ENCODE data around the gene NRAP. TPM values are rescaled to one million over a fixed set of nuclear protein-coding genes. Genes with fewer than 3 reads are reported as not detected.

The NRAP gene
- polyA plus RNA-seq, 1 donor from 2014 or later = not detected

- TF ChIP-seq POLR2AphosphoS5 (IDR thresholded peaks at IDR 0.05) = no peak
- TF ChIP-seq MXI1 (conservative IDR thresholded peaks at IDR 0.05; ENCODE audit: poor library complexity, severe bottlenecking) = no peak
- no peak for TF ChIP-seq REST (IDR thresholded peaks at IDR 0.05; ENCODE audit: borderline replicate concordance)
- no peak for TF ChIP-seq TAF1 (IDR thresholded peaks at IDR 0.05; ENCODE audit: low read depth)
- TF ChIP-seq EP300 (conservative IDR thresholded peaks at IDR 0.05; ENCODE audit: poor library complexity, severe bottlenecking) = no peak
- TF ChIP-seq SMC3 (conservative IDR thresholded peaks at IDR 0.05; ENCODE audit: poor library complexity) = no peak
- no peak for TF ChIP-seq RAD21 (conservative IDR thresholded peaks at IDR 0.05)
- no peak for TF ChIP-seq EZH2 (IDR thresholded peaks at IDR 0.05; ENCODE audit: borderline replicate concordance, insufficient read depth, low read length, poor library complexity, severe bottlenecking)
- no peak for TF ChIP-seq CTCF (IDR thresholded peaks at IDR 0.05; ENCODE audit: poor library complexity, severe bottlenecking)
- Histone ChIP-seq H3K79me2 (replicated peaks; ENCODE audit: insufficient read depth, low read length) (no peaks in the 10 kb centered on the region), H3K9me2 (ENCODE audit: insufficient read depth, low read length) (no peaks in the 10 kb centered on the region), H3K4me2 (ENCODE audit: low read length) (no peak overlapping the region), H3K36me3 (ENCODE audit: insufficient read depth, low read length) (no peaks in the 10 kb centered on the region), H3K4me3 (ENCODE audit: low read length) (no peak overlapping the region), H3K9me3 (ENCODE audit: low read length) (no peaks in the 10 kb centered on the region), H3F3A (ENCODE audit: insufficient read depth, low read length, poor library complexity, severe bottlenecking) (no peaks in the 10 kb centered on the region), H3K27me3 (ENCODE audit: insufficient read depth, low read depth, low read length) (no peaks in the 10 kb centered on the region), H3K9ac (ENCODE audit: low read length) (no peak overlapping the region), H4K20me1 (ENCODE audit: insufficient read depth) (no peaks in the 10 kb centered on the region), H2AFZ (ENCODE audit: low read depth, low read length) (no peak overlapping the region), H3K27ac (ENCODE audit: low read length) (no peak overlapping the region)
Measured at GRCh38 chr10:113620511-113620910, 43.3 kb downstream of the NRAP start.

- Histone ChIP-seq H2AFZ (ENCODE audit: low read depth, low read length) (no peak overlapping the region), H3K9ac (ENCODE audit: low read length) (no peak overlapping the region), H3F3A (ENCODE audit: insufficient read depth, low read length, poor library complexity, severe bottlenecking) (no peaks in the 10 kb centered on the region), H3K27me3 (ENCODE audit: insufficient read depth, low read depth, low read length) (no peaks in the 10 kb centered on the region), H4K20me1 (ENCODE audit: insufficient read depth) (no peaks in the 10 kb centered on the region), H3K36me3 (ENCODE audit: insufficient read depth, low read length) (no peaks in the 10 kb centered on the region), H3K27ac (ENCODE audit: low read length) (no peak overlapping the region), H3K9me3 (ENCODE audit: low read length) (no peaks in the 10 kb centered on the region), H3K4me3 (ENCODE audit: low read length) (no peak overlapping the region), H3K79me2 (replicated peaks; ENCODE audit: insufficient read depth, low read length) (no peaks in the 10 kb centered on the region), H3K4me2 (ENCODE audit: low read length) (no peak overlapping the region), H3K9me2 (ENCODE audit: insufficient read depth, low read length) (no peaks in the 10 kb centered on the region)
- no peak for TF ChIP-seq TAF1 (IDR thresholded peaks at IDR 0.05; ENCODE audit: low read depth)
- TF ChIP-seq SMC3 (conservative IDR thresholded peaks at IDR 0.05; ENCODE audit: poor library complexity) = no peak
- TF ChIP-seq POLR2AphosphoS5 (IDR thresholded peaks at IDR 0.05) = no peak
- TF ChIP-seq REST (IDR thresholded peaks at IDR 0.05; ENCODE audit: borderline replicate concordance) = no peak
- TF ChIP-seq CTCF (IDR thresholded peaks at IDR 0.05; ENCODE audit: poor library complexity, severe bottlenecking) = no peak
- TF ChIP-seq EZH2 (IDR thresholded peaks at IDR 0.05; ENCODE audit: borderline replicate concordance, insufficient read depth, low read length, poor library complexity, severe bottlenecking) = no peak
- TF ChIP-seq EP300 (conservative IDR thresholded peaks at IDR 0.05; ENCODE audit: poor library complexity, severe bottlenecking) = no peak
- no peak for TF ChIP-seq RAD21 (conservative IDR thresholded peaks at IDR 0.05)
- TF ChIP-seq MXI1 (conservative IDR thresholded peaks at IDR 0.05; ENCODE audit: poor library complexity, severe bottlenecking) = no peak
Measured at GRCh38 chr10:113619401-113619800, 44.4 kb downstream of the NRAP start.

Measured in neural cell (in vitro differentiated cells).